ENCODE data around the gene SP6.

SP6 gene

DNA sequence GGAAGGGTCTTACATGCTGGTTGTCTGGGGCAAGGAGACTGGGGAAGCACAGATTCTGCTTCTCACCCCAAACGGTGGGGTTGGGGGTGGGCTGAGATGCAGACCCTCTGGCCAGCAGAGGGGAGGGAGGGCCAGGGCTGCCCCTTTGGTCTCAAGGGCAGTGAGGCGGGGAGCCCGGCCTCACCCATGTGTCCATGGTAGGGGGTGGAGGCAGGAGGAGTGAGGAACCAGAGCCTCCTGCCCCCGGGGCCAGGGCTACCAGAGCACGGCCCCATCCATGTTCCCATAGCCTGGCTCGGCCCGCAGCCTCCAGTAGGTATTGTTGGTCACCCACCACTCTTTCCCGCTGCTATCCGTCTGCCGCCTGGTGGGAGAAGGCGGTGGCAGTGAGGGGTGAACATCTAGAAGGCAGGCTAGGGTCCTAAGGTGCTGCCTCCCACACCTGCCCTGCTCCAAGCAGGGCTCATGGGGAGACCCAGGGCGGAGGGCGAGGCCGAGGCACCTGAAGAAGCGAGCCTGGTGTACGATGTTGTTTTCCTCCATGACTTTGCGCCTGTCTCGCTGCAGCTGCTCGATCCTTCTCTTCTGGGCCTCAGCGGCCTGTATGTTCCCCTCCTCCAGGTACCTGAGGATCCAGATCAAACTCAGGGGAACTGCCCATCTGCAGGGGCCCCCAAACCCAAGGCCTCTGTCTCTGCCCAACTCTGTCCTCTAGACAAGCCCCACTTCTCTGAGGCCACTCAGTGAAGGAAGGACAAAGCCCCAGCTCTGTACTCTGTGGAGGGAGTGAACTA lies 42.7 kb downstream of the SP6 start:
- Histone ChIP-seq H2BK15ac (replicated peaks; ENCODE audit: low read depth) (no peak overlapping the region), H3K79me1 (ENCODE audit: low read length) (no peaks in the 10 kb centered on the region), H3K56ac (ENCODE audit: low read length) (no peak overlapping the region), H3K27ac (ENCODE audit: low read depth, low read length) (no peak overlapping the region), H3K79me2 (ENCODE audit: control insufficient read depth, insufficient read depth, low read length) (no peaks in the 10 kb centered on the region), H3K23ac (ENCODE audit: low read length) (no peak overlapping the region), H3K9ac (ENCODE audit: low read length) (no peak overlapping the region), H3K18ac (ENCODE audit: low read length) (no peak overlapping the region), H3K36me3 (ENCODE audit: control insufficient read depth, insufficient read depth, low read length) (no peaks in the 10 kb centered on the region), H2BK120ac (ENCODE audit: low read depth, low read length) (no peak overlapping the region), H3K27me3 (ENCODE audit: insufficient read depth, low read length, poor library complexity) (no peaks in the 10 kb centered on the region), H3K4me2 (ENCODE audit: low read length) (no peak overlapping the region), H2BK5ac (ENCODE audit: low read length) (no peak overlapping the region), H3K4me1 (ENCODE audit: control insufficient read depth, low read depth, low read length) (no peaks in the 10 kb centered on the region), H3K4ac (ENCODE audit: low read depth, low read length) (no peak overlapping the region), H3K4me3 (ENCODE audit: low read length) (no peak overlapping the region), H4K5ac (ENCODE audit: low read length) (no peak overlapping the region), H4K8ac (ENCODE audit: low read depth, low read length) (no peak overlapping the region), H2AK5ac (ENCODE audit: low read length) (no peak overlapping the region)
- DNase-seq: no peak
- WGBS (ENCODE audit: extremely low coverage, insufficient coverage, low lambda C conversion rate): no CpG with 5 or more reads among the region's 20 CpGs

DNA sequence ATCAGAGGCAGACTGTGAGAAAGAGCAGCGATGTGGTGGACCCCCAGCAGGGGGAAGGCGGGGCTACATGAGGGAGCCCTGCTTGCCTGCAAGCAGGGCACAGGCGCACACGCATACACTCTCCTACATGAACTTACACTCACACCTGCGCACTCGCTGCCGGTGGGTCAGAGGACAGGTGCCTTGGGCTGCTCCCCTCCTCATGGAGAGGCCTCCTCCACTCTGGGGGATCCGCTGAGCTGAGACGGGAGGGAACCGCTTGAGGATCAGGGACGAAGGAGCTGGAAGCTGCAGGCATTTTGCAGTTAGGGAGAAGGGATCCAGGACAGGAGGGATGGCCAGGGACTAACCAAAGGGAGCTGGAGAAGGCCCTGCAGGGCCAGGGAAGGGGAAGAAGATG lies 43.5 kb downstream of the SP6 start:
- Histone ChIP-seq H2BK15ac (replicated peaks; ENCODE audit: low read depth) (no peak overlapping the region), H2BK120ac (ENCODE audit: low read depth, low read length) (no peak overlapping the region), H3K23ac (ENCODE audit: low read length) (no peak overlapping the region), H3K4me1 (ENCODE audit: control insufficient read depth, low read depth, low read length) (no peaks in the 10 kb centered on the region), H3K27ac (ENCODE audit: low read depth, low read length) (no peak overlapping the region), H3K4me2 (ENCODE audit: low read length) (no peak overlapping the region), H3K79me2 (ENCODE audit: control insufficient read depth, insufficient read depth, low read length) (no peaks in the 10 kb centered on the region), H4K5ac (ENCODE audit: low read length) (no peak overlapping the region), H2BK5ac (ENCODE audit: low read length) (no peak overlapping the region), H3K79me1 (ENCODE audit: low read length) (no peaks in the 10 kb centered on the region), H3K4me3 (ENCODE audit: low read length) (no peak overlapping the region), H3K9ac (ENCODE audit: low read length) (no peak overlapping the region), H3K4ac (ENCODE audit: low read depth, low read length) (no peak overlapping the region), H3K36me3 (ENCODE audit: control insufficient read depth, insufficient read depth, low read length) (no peaks in the 10 kb centered on the region), H2AK5ac (ENCODE audit: low read length) (no peak overlapping the region), H3K56ac (ENCODE audit: low read length) (no peak overlapping the region), H3K18ac (ENCODE audit: low read length) (no peak overlapping the region), H3K27me3 (ENCODE audit: insufficient read depth, low read length, poor library complexity) (no peaks in the 10 kb centered on the region), H4K8ac (ENCODE audit: low read depth, low read length) (no peak overlapping the region)
- no CpG with 5 or more reads among the region's 11 CpGs for WGBS (ENCODE audit: extremely low coverage, insufficient coverage, low lambda C conversion rate)
- no peak for DNase-seq

DNA sequence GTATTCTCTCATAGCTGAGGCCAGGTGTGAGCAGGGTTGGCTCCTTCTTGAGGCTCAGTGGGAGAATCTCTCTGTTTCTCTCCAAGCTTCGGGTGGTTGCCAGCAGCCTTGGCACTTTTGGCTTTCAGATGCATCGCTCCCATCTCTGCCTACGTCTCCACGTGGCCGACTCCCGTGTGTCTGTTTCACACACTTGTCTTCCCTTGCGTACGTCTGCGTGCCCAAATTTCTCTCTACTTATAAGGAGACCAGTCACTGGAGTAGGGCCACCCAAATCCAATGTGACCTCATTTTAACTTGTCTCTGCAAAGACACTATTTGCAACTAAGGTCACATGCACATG lies 44.1 kb downstream of the SP6 start:
- Histone ChIP-seq H4K5ac (ENCODE audit: low read length) (no peak overlapping the region), H3K79me2 (ENCODE audit: control insufficient read depth, insufficient read depth, low read length) (no peaks in the 10 kb centered on the region), H2BK5ac (ENCODE audit: low read length) (no peak overlapping the region), H3K18ac (ENCODE audit: low read length) (no peak overlapping the region), H3K23ac (ENCODE audit: low read length) (no peak overlapping the region), H3K4ac (ENCODE audit: low read depth, low read length) (no peak overlapping the region), H3K27me3 (ENCODE audit: insufficient read depth, low read length, poor library complexity) (no peaks in the 10 kb centered on the region), H3K4me2 (ENCODE audit: low read length) (no peak overlapping the region), H3K9ac (ENCODE audit: low read length) (no peak overlapping the region), H3K56ac (ENCODE audit: low read length) (no peak overlapping the region), H4K8ac (ENCODE audit: low read depth, low read length) (no peak overlapping the region), H2AK5ac (ENCODE audit: low read length) (no peak overlapping the region), H3K27ac (ENCODE audit: low read depth, low read length) (no peak overlapping the region), H2BK120ac (ENCODE audit: low read depth, low read length) (no peak overlapping the region), H3K4me3 (ENCODE audit: low read length) (no peak overlapping the region), H3K79me1 (ENCODE audit: low read length) (no peaks in the 10 kb centered on the region), H2BK15ac (replicated peaks; ENCODE audit: low read depth) (no peak overlapping the region), H3K36me3 (ENCODE audit: control insufficient read depth, insufficient read depth, low read length) (no peaks in the 10 kb centered on the region), H3K4me1 (ENCODE audit: control insufficient read depth, low read depth, low read length) (no peaks in the 10 kb centered on the region)
- no peak for DNase-seq
- WGBS (ENCODE audit: extremely low coverage, insufficient coverage, low lambda C conversion rate): no CpG with 5 or more reads among the region's 9 CpGs

- no peak overlapping the region for H3K4me3 ChIP-seq (ENCODE audit: low read length)
- no peaks in the 10 kb centered on the region for H3K79me2 ChIP-seq (ENCODE audit: control insufficient read depth, insufficient read depth, low read length)
- H3K18ac ChIP-seq (ENCODE audit: low read length): no peak overlapping the region
- H3K27ac ChIP-seq (ENCODE audit: low read depth, low read length): no peak overlapping the region
- no peaks in the 10 kb centered on the region for H3K79me1 ChIP-seq (ENCODE audit: low read length)
- no peak overlapping the region for H3K23ac ChIP-seq (ENCODE audit: low read length)
- H2BK15ac ChIP-seq (replicated peaks; ENCODE audit: low read depth): no peak overlapping the region
- H3K9ac ChIP-seq (ENCODE audit: low read length): no peak overlapping the region
- H3K56ac ChIP-seq (ENCODE audit: low read length): no peak overlapping the region
- H4K8ac ChIP-seq (ENCODE audit: low read depth, low read length): no peak overlapping the region
- no peak for DNase-seq
- no peak overlapping the region for H2AK5ac ChIP-seq (ENCODE audit: low read length)
- no peak overlapping the region for H4K5ac ChIP-seq (ENCODE audit: low read length)
- no peak overlapping the region for H2BK120ac ChIP-seq (ENCODE audit: low read depth, low read length)
- no peak overlapping the region for H3K4ac ChIP-seq (ENCODE audit: low read depth, low read length)
- H3K36me3 ChIP-seq (ENCODE audit: control insufficient read depth, insufficient read depth, low read length): no peaks in the 10 kb centered on the region
- no peak overlapping the region for H2BK5ac ChIP-seq (ENCODE audit: low read length)
- H3K27me3 ChIP-seq (ENCODE audit: insufficient read depth, low read length, poor library complexity): no peaks in the 10 kb centered on the region
- H3K4me1 ChIP-seq (ENCODE audit: control insufficient read depth, low read depth, low read length): no peaks in the 10 kb centered on the region
- no peak overlapping the region for H3K4me2 ChIP-seq (ENCODE audit: low read length)
- WGBS (ENCODE audit: extremely low coverage, insufficient coverage, low lambda C conversion rate): no CpG with 5 or more reads among the region's 16 CpGs
Observed at GRCh38 chr17:47806026-47806912, 44.7 kb downstream of the SP6 start.

DNA sequence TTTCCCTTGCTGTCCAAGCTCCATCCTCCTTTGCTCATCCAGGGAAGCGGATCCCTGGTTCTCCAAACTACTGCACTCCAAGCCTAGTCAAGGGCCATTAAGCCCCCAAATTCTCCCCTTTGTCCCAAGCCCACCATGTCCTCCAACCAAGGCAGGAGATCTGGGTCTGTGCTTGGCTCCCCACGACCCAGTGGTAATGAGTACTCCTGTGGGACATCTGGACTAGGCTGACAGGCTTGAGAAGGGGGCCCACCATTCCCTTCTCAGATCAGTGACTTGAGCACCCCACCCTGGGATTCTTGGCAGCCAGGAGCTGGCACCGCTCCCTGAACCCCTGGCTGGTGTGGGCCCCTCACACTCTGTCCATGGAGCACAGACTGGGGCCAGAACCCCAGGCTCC lies 46.5 kb downstream of the SP6 start:
- no peak for DNase-seq
- H3K56ac ChIP-seq (ENCODE audit: low read length): no peak overlapping the region
- H3K4me2 ChIP-seq (ENCODE audit: low read length): no peak overlapping the region
- no peak overlapping the region for H2BK15ac ChIP-seq (replicated peaks; ENCODE audit: low read depth)
- no peak overlapping the region for H4K8ac ChIP-seq (ENCODE audit: low read depth, low read length)
- H3K27ac ChIP-seq (ENCODE audit: low read depth, low read length): no peak overlapping the region
- no CpG with 5 or more reads among the region's 3 CpGs for WGBS (ENCODE audit: extremely low coverage, insufficient coverage, low lambda C conversion rate)
- H3K4me1 ChIP-seq (ENCODE audit: control insufficient read depth, low read depth, low read length): no peaks in the 10 kb centered on the region
- H3K9ac ChIP-seq (ENCODE audit: low read length): no peak overlapping the region
- H3K36me3 ChIP-seq (ENCODE audit: control insufficient read depth, insufficient read depth, low read length): no peaks in the 10 kb centered on the region
- no peak overlapping the region for H3K23ac ChIP-seq (ENCODE audit: low read length)
- no peak overlapping the region for H3K4me3 ChIP-seq (ENCODE audit: low read length)
- H4K5ac ChIP-seq (ENCODE audit: low read length): no peak overlapping the region
- H3K79me1 ChIP-seq (ENCODE audit: low read length): no peaks in the 10 kb centered on the region
- no peaks in the 10 kb centered on the region for H3K27me3 ChIP-seq (ENCODE audit: insufficient read depth, low read length, poor library complexity)
- H3K18ac ChIP-seq (ENCODE audit: low read length): no peak overlapping the region
- no peak overlapping the region for H3K4ac ChIP-seq (ENCODE audit: low read depth, low read length)
- H2BK5ac ChIP-seq (ENCODE audit: low read length): no peak overlapping the region
- H3K79me2 ChIP-seq (ENCODE audit: control insufficient read depth, insufficient read depth, low read length): no peaks in the 10 kb centered on the region
- no peak overlapping the region for H2AK5ac ChIP-seq (ENCODE audit: low read length)
- no peak overlapping the region for H2BK120ac ChIP-seq (ENCODE audit: low read depth, low read length)

Measured in mesendoderm (in vitro differentiated cells).